Measurements from ENCODE around the gene DAZAP1.

GRCh38 chr19:1363599-1363998 is 43.8 kb upstream of the DAZAP1 start:
- no peak for TF ChIP-seq CTCF (IDR thresholded peaks at IDR 0.05)
- TF ChIP-seq POLR2A (IDR thresholded peaks at IDR 0.05): no peak
